ENCODE measurements around the gene INTS15.
"Not testable (repeated sequence)": the region's sequence is repeated elsewhere in the genome, so short reads cannot be mapped to it uniquely, and the experiment has no call there.

The INTS15 gene
- 36.9 to 42.5 reads per million in 2 experiments for total RNA-seq

DNA sequence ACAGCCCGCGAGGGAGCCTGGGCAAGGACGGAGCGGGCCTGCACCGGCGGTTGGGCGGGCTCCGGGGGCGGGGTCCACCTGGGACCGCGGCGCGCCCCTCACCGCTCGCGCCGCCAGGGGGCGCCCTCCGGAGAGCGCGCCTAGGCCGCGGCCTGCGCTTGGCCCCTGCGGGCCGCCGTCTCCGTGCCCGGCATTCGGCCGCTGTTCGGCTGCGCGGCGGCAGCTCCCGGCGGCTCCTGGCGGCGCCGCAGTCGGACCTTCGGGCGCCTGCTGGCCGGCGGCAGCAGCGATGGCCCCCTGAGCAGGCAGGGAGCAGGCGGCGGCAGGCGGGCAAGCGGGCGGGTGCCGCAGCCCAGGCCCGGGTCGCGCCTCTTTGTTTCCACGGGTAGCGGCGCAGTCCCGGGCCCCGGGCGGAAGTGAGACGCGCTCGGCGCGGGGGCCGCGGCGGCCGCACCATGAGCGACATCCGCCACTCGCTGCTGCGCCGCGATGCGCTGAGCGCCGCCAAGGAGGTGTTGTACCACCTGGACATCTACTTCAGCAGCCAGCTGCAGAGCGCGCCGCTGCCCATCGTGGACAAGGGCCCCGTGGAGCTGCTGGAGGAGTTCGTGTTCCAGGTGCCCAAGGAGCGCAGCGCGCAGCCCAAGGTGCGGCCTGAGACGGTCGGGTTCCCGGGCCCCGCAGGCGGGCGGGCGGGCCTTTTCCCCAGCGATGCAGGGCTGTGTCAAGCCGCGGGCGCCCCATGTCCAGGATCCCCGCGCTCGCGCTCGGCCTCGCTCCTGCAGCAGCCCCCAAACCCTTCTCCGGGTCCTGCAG is at the start of gene INTS15:
INTS15 (plus strand) TSS at position 193 of the 816 bp plus-strand sequence; CDS start at position 456, 263 bp downstream.
- peak; percentile 72 for DNase-seq (ENCODE audit: low read depth)

DNA sequence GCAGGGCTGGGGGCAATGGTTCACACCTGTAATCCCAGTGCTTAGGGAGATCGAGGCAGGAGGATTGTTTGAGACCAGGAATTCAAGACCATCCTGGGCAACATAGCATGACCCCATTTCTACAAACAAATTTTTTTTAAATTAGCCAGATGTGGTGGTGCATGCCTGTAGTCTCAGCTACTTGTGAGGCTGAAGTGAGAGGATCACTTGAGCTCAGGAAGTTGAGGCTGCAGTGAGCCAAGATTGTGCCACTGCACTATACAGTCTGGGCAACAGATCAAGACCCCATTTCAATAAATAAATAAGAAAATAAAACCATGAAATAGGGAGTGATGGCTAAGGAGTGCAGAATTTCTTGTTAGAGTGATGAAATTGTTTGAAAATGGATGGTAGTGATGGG is 47.5 kb upstream of the INTS15 start:
- no peak for DNase-seq (ENCODE audit: low read depth)

DNA sequence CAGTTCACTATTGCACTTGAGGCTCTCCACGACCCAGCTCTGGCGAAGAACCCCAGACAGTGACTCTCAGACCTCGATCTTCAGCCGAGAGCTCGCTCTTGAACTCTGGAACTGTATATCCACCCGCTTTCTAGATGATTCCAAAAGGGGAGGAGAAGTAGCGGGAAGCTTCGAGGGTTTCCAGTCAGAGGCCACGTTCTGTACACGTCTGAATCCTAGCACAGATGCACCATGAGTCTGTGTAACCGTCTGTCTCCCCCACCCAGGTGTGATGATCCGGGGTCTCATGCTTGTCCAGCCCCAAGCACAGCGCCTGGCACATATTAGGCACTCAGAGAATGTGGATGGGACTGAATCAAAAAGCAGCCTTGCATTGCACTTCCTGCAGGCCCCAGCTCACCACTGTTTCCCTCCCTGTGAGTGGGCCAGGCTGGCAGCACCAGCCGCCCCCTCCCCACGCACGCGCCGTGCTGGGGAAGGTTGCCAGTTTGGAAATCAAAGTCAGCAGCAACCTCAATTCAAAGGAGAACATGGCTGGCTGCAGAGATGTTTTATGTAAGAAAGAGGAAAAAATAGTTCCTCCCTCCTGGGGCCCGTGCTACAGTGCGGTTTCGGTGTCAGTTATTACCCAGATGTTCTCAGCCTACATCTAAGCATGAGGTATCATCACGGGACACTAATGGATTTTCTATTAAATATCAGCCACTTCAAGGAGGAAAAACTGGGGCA is 44.3 kb upstream of the INTS15 start:
- DNase-seq (ENCODE audit: low read depth): no peak

DNA sequence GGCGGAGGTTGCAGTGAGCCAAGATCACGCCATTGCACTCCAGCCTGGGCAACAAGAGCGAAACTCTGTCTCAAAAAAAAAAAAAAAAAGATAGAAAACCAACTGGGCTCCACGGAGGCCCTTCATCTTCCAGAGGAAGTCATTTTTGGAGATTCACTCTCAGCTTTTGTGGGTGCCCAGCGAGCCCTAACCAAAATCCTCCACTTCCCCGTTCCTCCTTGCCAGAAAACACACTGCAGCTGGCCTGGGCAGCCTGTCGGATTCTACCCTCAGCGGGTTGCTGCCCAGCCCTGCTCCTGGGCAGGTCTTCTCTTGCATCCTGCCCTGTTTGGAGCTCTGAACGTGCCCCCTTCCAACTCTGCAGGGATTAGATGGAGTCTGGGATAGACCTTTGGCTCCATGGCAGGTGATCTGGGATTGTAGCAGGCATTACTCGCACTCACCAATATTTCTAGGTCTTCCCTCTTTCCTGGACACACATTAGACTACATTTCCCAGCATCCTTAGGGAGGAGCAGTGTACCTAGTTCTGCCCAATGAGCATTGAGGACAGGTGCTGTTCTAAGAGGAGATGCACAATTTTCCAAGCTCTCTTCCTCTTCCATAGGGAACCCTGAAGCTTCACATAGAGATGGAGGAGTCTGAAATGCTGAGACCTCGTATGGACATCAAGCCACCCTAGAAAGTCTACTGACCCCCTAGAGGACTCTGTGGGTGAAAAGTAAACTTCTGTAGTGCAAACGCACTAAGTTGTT is 43.1 kb upstream of the INTS15 start:
- no peak for DNase-seq (ENCODE audit: low read depth)

DNA sequence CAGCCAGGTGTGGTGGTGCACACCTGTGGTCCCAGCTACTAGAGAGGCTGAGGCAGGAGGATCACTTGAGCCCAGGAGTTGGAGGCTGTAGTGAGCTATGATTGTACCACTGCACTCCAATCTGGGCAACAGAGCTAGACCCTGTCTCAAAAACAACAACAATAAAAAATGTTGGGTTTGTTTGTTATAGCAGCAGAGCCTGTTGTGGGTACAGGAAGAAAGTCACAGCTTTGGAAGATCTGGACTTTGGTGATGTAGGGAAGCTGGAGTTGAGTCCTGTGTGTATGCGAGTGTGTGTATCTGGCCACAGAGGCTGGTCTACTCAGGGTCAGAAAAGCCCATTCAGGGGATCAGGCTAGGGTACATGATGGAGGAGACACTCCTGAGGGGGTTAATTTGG is 42.4 kb upstream of the INTS15 start:
- DNase-seq (ENCODE audit: low read depth): no peak

DNA sequence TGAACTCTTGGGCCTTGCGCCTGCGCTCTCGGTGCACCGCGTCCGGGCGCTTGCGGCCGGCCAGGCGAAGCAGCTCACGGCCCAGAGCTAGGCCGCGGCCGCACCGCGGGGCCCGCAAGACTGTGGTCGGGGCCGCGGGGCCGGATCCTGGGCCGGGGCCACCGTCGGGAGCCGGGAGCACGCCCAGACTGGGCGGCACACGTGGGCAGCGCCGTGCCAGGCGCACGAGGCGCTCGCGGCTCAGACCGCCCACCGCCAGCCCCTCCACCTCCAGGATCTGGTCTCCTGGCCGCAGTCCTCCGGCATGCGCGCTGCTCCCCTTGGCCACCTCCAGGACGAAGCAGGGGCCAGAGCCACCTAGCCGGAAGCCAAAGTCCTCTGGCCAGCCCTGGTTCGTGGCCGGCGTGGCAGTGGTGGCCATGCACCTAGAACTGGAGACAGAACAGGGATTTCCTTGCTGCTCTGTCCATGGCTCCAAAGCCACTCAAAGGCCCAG is 38.8 kb upstream of the INTS15 start, which contains the start of gene GRID2IP:
GRID2IP (minus strand) TSS at position 446 of the 496 bp plus-strand sequence; CDS start at position 421, 25 bp downstream.
- no peak for DNase-seq (ENCODE audit: low read depth)

DNA sequence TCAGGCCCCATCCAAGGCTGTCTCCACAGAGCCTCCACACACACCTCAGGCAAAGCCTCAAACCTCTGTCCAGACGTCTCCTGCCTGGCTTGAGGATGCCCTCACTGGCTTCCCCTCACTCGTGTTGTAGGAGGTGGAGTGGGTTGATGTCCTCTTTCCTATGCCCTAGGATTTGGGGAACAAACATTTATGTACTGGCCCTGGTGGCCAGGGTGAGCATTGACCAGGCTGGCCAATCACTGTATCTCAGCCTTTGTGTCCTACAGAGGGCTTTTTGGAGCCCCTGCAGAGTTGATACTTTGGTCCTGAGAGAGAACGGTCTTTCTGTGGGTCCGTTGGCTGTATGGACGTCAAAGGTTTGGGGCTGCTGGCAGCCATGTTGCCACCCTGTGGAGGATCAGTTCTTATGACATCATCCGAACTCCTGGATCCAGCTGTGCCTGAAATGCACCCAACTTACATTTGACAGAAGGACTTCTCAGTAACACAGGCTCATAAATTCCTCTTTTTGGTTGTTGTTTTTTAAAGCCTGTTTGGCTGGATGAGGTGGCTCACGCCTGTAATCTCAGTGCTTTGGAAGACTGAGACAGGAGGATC is 36.3 kb upstream of the INTS15 start:
- no peak for DNase-seq (ENCODE audit: low read depth)

DNA sequence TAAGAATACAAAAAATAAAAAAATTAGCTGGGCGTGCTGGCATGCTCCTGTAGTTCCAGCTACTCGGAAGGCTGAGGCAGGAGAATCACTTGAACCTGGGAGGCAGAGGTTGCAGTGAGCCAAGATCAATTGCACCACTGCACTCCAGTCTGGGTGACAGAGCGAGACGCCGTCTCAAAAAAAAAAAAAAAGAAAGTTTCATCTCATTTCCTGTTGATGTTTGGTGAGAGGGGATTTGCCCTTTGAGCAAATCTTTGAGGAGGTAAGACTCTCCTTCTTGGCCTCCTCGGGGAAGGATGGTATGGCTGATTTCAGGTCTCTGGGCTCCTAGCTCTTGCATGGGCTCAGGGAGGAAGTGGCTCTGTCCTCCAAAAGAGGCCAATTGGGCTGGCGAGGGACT is 35.0 kb upstream of the INTS15 start:
- DNase-seq (ENCODE audit: low read depth): no peak

DNA sequence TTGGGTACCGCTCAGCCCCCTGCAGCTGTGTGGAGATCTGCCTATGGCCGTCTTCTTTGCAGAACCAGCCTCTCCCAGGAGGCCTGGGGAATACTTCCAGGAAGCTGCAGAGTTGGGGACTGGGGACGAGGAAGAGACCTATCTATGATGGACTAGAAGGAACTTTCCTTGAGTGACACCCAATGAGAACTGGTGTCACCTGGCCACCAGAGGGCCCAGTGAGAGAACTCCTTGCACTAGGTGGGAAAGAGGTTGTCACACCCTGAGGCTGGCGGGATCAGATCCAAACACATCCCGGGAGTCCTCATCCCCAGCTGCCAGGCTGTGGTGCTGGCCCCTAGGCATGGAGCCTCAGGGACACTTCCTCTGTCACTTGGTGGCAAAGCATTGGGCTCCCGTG is 33.6 kb upstream of the INTS15 start:
- no peak for DNase-seq (ENCODE audit: low read depth)

DNA sequence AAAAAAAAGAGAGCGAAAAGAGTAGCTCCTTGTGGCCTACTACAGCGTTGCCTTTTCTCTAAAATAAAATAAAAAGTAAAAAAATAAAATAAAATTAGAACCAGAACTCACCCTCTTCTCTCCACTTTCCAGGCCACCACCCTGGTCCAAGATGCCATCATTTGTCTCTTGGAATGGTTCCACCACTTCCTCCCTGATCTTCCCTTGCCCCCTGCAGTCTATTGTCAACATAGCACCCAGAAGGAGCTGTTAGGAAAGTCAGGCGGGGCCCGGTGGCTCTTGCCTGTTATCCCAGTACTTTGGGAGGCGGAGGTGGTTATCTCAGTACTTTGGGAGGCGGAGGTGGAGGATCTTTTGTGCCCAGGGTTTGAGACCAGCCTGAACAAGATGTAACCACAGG is 31.0 kb upstream of the INTS15 start:
- DNase-seq (ENCODE audit: low read depth): no peak

DNA sequence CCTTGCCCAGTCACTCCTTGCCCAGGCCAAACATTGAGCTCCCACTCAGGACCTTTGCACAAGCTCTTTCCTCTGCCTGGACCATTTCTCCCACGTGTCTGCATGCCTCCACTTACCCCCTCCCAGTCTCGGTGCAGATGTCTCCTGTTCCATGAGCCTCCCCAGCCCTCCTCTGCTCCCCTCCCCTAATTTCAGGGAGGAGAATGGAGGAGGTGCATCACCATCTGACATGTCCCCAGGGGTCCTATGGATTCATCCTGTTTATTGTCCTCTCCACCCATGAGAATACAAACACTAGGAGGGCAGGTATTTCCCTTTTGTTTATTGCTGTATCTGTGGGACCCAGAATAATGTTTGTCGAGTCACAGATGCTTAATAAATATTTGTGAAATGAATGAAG is 29.9 kb upstream of the INTS15 start:
- DNase-seq (ENCODE audit: low read depth): no peak

DNA sequence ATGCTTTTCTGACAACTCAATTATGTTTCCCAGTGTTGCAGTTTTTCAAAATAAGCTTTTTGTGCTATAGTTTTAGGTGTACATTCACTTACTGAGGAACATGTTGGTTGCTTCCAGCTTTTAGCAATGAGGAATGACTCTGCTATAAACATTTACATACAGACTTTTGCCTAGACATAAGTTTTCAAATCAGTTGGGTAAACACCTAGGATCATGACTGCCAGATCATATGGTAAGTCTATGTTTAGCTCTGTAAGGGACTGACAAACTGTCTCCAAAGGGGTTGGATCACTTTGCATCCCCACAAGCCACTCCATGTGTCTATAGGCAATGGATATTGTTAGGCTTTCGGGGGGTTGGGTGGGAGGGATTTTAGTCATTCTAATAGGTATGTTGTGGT is 27.7 kb upstream of the INTS15 start:
- DNase-seq (ENCODE audit: low read depth): no peak

DNA sequence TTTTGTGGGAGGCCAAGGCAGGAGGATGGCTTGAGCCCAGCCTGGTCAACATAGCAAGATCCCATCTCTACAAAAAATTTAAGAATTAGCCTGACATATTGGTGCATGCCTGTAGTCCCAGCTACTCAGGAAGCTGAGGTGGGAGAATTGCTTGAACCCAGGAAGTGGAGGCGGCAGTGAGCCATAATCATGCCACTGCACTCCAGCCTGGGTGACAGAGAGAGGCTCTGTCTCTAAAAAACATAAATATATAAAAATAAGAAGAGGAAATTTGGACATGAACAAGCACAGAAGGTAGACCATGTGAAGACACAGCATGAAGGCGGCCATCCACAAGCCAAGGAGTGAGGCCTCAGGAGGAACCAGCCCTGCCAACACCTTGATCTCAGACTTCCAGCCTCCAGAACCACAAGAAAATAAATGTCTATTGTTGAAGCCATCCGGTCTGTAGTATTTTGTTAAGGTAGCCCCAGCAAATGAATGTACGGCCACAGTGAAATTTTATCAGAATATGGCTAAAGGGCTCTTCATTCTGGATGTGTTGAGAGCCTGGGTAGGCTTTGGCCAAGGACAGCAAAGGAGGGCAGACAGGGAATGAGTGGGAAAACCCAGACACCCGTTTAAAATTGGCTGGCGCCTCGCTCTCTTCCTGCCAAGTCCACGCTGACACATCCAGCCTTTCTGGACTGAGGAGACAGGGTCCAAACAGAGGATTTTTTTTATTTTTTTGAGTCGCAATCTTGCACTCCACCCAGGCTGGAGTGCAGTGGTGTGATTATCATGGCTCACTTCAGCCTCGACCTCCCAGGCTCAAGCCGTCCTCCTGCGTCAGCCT is 25.7 kb upstream of the INTS15 start:
- DNase-seq (ENCODE audit: low read depth): no peak

DNA sequence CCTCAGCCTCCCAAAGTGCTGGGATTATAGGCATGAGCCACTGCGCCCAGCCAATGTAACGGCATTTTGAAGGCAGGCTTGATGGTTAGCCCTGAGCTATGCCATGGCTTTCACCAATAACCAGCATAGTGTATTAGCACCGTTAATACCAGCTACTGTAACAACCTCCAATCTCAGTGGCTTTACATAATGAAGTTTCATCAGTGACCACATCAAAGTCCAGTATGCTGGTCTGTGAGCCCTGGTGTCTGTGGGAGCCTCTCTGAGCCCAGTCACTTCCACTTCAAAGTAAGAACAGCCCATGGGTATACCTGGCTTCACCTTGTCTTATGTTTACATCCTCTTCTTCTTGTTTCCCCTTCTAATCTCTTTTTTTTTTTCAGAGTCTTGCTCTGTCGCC is 24.2 kb upstream of the INTS15 start:
- no peak for DNase-seq (ENCODE audit: low read depth)

DNA sequence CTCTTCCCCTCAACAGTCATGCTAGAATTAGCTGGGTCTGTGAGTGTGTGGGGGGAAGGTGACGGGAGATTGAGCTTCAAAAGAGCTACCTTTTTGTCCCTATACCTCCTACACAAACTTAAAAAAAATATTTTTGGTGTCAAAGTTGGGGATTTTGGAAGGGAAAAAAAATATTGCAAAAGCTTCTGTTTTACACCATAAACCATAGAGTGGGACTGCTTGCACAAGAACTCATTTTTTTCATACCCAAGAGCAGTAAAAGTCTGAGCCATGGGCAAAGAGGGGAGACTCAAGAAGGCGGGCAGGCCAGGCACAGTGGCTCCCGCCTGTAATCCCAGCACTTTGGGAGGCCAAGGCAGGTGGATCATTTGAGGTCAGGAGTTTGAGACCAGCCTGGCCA is 21.9 kb upstream of the INTS15 start:
- DNase-seq (ENCODE audit: low read depth): no peak

DNA sequence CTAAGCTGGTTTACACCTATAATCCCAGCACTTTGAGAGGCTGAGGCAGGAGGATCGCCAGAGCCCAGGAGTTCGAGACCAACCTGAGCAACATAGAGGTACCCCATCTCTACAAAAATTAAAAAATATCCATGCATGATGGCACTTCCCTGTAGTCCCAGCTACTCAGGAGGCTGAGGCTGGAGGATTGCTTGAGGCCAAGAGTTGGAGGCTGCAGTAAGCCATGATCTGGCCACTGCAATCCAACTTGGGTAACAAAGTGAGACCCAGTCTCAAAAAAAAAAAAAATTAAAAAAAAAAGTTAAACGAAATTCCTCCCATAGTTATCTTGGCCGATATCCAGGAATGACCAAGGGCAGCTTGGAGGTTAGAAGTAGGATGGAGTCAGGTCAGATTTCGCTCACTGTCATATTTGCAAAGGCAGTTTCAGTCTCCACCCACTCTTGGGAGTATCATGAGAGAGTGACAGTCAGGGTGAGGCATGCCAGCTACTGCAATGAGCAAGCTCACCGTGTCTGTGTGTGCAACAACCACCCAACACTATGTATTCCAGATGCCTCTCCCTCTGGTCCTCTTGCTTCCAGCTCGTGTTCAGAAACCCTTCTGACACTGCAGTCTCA is 18.6 kb upstream of the INTS15 start:
- DNase-seq (ENCODE audit: low read depth): no peak

DNA sequence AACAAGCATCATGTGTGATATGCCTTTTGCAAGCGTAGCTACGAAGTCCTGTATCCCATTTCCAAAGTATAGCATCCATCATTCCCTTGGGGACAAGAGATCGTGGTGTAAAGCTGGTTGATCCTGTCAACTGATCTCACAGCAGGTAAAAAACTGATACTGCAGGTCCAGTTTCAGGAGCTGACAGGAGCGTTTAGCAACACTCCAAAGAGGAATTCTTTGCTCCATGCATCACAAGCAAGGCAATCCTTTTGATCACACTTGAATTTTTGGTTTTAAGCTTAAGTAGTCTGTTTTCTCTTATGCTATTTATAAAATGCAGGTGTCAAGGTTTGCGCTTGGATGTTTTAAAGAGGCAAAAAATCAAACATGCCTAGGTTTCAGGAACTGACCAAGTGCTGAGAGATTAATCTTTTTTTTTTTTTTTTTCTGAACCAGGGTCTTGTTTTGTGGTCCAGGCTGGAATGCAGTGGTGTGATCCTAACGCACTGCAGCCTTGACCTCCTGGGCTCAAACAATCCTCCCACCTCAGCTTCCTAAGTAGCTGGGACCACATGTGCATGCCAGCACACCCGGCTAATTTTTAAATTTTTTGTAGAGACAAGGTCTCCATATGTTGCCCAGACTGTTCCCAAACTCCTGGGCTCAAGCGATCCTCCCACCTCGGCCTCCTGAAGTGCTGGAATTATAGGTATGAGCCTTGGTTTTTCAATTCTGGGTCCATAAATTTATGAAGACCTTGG is 14.4 kb upstream of the INTS15 start:
- DNase-seq (ENCODE audit: low read depth): no peak

DNA sequence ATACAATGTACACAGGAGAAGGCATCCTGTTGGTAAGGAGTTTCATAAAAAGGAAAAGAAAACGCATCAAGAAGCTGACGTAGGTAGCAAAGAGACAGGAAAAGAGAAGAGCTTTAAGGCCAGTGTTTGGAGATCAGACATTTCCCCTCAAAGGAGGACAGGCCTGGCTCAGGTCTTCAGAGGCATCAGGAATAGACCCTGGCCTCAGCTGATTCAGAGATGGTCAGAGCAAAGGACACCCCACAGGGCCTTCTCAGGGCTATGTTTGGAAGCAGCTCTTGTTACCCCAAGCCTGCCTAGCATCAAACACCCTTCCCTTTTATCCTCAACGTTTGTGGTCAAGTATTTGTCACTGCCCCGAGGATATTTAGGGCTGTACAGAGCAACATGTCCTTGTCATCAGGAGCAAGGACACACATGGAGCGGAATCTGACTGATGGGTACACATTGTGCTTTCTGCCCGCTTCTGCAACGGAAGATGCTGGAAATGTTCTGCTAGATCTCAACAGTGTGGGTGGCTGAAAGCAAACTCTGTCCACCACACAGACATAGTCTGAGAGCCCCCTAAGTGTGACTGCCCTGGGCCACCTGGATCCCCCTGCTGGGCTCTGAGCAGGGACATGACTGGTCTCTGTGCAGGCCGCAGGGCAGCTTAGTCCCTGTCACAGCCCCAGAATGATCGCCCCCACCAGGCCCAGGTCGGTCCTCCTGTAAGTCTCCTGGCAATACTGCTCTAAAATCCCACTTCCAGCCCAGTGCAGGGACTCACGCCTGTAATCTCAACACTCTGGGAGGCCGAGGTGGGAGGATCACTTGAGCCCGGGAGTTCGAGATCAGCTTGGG is 13.6 kb upstream of the INTS15 start:
- no peak for DNase-seq (ENCODE audit: low read depth)

DNA sequence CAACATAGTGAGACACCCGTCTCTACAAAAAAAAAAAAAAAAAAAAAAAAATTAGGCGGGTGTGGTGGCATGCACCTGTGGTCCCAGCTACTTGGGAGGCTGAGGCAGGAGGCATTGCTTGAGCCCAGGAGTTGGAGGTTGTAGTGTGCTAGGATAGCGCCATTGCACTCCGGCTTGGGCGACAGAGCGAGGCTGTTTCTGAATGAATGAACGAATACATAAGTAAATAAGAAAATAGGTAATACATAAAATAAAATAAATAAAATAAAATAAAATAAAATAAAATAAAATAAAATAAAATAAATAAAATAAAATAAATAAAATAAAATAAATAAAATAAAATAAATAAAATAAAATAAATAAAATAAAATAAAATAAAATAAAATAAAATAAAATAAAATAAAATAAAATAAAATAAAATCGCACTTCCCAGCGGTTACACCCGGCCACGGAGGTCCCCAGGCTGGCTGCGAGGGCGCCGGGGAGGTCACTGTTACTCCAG is 12.9 kb upstream of the INTS15 start:
- DNase-seq (ENCODE audit: low read depth): not testable (repeated sequence)
